ENCODE results near the gene TATDN2.
A peak's percentile ranks its signal among the peaks of the same experiment; 100 is the strongest.
"Not testable (repeated sequence)": the region's sequence is repeated elsewhere in the genome, so short reads cannot be mapped to it uniquely, and the experiment has no call there.

Gene TATDN2

DNA sequence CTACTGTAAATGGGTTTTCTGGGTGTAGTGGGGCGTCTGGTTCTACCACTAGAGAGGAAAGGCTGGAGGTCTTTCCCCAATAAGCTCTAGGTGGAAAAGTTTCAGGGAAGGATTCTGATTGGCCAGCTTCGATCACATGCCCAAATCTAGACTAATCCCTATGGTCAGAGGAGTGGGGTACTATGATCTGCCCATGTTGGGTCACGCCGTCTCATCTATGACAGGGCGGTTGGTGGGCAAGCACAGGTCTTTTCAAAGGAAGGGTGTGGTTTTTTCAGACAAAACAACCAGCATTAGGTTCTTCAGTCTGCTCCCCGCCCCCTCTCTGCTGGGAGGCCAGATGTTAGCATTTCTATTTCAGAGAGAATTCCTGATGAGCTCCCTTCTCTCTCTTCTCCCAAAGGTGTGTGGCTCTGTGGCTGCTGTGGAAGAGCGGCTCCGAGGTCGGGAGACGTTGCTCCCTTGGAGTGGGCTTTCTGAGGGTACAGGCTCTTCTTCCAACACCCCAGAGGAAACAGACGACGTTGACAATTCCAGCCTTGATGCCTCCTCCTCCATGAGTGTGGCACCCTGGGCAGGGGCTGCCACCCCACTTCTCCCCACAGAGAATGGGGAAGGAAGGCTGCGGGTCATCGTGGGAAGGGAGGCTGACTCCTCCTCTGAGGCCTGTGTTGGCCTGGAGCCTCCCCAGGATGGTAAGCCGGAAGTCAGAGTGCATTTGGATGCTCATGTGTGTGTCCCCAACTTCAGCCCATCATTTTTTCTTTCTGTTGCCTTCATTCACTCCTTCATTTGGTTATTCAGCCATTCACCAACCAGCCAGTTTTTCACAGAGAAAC, 9.7 kb upstream of the TATDN2 start:
- DNase-seq: no peak

DNA sequence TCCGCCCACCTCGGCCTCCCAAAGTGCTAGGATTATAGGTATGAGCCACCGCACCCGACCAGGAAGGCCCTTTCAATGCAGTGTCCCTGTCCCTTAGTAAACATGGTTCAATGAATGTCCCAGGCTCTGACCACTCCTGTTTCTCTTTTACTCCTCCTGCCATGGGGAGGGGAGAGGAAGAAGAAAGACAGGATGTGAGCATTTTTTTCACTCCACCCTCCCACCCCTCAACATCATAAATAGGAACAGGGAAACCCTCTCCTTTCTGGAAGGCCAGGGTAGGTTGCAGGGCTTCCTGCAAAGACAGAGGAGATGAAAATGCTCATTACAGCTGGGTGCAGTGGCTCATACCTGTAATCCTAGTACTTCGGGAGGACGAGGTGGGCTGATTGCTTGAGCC, 7.5 kb upstream of the TATDN2 start:
- DNase-seq: no peak

DNA sequence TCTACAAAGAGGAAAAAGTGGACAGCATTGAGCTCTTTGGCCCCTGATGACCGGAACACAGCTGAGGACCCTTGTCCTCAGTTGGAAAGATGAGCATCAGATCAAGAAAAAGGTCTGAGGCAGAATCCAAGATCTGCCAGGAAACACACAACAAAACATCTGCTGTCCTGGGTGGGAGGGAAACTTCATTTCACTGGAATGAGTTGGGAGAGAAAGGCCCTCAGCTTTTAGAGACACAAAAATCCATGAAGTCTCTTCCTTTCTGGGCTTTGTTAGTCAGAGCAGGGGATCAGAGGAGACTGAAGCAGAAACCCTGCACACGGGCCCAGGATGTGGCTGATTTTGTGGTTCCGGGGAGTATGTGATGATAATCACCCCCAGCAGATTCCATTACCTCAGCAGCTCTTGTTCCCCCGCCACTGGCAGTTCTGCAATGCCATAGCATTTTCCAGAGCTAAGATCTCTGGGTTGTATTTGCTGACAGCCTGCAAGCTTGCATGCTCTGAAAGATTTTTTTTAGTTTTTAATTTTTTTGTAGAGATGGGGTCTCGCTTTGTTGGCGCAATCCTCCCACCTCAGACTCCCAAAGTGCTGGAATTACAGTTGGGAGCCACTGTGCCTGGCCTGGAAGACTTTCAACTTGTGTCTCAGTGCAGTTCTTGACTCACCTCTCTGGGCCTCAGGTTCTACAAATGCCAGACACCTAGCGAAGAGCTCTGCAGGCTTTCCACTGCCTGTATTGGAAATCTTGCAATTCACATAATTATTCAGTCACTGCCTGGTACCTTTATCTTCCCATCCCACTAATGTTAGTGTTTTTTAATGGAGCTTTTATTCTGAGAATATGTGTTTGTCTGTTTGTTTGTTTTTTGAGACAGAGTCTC, 5.8 kb upstream of the TATDN2 start:
- no peak for DNase-seq

DNA sequence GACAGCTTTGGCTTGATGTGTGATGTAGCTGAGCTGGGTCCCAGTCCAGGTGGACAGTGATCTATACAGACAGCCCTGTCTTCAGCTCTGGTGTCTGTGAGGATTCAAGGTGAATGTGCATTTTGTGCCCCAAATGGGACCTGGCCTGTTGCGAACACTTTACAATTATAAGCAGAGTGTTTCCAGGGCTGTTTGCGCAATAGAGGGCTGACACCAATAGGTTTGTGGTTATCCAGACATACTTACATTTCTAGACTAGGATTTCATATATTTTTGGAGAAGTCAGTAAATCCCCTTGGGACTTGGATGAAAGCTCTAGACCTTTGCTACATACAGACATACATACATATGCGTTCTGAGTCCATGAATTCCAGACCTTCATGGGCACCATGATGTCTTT, 4.2 kb upstream of the TATDN2 start:
- no peak for DNase-seq

DNA sequence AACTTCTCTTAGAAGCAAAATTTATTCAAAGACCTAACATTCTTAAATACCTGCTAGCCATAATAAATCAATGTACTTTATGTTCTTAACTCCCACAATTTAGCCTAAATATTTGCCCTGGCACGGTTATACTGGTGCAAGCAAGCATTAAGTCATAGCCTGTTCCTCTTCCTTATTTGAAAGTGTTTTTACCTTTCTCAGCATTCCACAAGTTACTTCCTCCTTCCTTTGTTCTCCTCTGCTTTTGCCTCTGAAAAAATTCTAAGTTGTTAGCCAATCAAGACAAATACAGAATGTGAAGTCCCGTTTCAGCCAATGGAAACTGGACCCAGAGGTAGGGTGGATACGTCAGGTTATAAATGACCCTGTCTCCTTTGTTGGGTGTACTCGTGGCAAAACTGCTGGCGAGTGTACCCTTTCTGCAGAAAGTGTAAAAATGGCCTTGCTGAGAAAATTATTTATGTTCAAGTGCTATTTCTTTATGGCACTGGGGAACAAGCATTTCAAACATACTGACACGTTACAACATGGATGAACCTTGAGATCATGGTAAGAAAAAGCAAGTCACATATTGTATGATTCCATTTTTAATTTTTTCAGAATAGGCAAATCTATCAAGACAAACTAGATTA, 3.1 kb upstream of the TATDN2 start:
- no peak for DNase-seq

DNA sequence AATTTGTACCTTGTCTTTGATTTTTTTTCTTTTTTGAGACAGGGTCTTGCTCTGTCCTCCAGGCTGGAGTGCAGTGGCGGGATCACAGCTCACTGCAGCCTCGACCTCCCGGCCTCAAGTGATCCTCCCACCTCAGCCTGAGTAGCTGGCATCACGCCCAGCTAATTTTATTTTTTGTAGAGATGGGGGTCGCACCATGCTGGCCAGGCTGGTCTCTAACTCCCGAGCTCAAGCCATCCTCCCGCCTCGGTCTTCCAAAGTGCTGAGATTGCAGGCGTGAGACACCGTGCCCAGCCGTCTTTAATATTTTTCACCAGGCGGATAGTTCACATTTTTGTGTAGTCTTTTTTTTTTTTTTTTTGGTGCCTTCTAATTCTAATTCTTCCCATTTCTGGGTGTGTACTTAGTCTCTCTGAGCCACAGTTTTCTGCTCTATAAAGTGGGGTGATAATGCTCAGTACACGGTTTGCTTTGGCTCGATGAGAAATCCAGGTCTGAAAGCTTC, 528 bp upstream of the TATDN2 start:
- DNase-seq: no peak

DNA sequence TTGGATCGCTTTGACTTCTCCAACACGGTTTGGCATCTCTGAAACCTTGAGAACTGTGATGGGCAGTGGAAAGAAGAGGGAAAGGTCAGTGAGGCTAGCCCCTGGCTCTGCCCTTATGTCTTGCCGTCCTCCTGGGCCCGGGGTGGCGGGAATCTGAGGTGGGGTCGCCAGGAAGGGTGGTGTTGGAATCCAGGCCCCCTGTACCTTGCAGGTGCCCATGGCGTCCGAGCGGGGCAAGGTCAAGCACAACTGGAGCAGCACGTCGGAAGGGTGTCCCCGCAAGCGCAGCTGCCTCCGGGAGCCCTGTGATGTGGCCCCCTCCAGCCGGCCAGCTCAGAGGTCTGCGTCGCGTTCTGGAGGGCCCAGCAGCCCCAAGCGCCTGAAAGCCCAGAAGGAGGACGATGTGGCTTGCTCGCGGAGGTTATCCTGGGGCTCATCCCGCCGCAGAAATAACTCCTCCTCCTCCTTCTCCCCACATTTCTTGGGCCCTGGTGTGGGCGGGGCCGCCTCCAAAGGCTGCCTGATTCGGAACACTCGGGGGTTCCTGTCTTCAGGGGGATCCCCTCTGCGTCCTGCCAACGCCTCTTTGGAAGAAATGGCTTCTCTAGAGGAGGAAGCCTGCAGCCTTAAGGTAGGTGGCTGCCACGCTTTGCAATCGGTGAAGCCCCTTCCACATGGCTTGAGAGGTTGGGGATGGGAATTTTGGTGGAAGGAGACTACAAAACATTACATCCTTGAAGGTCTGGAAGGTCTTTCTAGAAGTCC, 907 bp downstream of the TATDN2 start:
- DNase-seq: no peak

DNA sequence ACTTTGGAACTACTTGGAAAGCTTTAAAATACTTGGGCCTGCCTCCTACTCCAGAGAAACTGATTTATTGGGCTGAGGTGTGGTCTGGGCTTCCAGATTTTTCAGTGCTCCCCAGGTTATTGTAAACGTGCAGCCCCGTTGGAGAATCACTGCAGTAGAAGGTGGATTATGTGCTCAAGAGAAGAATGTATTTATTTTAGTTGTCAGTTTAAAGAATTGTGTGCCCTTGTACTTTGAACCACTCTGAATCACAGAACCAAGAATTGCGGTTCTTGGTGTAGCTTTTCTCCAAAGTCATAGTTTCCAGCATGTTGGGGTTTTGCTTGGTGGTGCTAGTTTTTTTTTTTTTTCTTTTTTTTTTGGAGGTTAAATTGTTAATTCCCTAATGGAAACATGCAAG, 1.6 kb downstream of the TATDN2 start:
- DNase-seq: no peak

DNA sequence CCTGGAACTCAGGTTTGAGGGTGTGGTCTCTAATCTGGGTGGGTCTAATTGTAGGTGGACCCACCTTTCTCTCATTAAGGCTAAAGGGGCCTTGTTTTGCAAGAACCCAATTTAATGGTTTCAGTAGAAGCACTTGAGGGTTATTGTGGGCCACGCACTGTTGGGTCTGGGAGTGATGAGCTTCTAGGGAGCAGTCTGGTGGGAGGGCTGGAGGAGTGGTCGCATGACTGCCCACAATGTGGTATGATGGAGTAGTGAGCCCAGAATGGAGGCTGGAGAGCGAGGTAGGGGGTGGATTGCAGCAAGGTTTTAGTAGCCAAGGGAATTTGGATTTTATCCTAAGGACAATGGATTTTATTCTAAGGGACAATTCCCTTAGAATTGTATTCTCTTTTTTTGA, 2.7 kb downstream of the TATDN2 start:
- peak; percentile 53 for DNase-seq

DNA sequence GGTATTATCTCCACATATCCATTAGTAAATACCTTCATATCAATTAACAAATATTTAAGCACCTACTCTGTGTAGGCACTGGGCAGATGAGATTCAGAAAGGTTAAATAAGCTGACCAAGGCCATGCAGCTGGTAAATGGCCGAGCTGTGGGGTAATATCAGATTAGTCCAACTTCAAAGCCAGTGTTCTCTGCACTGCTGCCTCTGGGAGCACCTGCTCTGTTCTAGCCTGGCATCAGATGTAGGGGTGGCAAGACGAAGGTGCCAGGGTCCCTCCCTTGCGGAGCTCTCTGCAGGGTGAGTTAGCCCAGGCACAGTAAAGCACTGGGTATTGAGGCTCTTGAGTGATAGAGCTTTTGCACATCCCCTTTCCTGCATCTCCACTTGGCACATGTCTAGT, 5.5 kb downstream of the TATDN2 start:
- DNase-seq: no peak

DNA sequence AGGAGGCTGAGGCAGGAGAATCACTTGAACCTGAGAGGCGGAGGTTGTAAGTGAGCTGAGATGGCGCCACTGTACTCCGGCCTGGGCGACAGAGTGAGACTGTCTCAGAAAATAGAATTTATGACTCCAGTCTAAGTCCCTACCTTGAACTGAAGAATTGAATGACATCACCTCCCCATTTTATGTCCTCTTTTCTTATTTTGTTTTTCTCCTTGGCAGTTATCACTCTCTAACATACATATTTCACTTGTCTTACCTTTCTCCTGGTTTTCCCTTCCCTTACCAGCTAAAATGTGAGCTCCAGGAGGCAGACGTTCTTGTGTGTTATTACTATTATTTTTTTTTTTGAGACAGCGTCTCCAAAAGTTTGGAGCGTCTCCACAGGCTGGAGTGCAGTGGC, 7.6 kb downstream of the TATDN2 start:
- no peak for DNase-seq

DNA sequence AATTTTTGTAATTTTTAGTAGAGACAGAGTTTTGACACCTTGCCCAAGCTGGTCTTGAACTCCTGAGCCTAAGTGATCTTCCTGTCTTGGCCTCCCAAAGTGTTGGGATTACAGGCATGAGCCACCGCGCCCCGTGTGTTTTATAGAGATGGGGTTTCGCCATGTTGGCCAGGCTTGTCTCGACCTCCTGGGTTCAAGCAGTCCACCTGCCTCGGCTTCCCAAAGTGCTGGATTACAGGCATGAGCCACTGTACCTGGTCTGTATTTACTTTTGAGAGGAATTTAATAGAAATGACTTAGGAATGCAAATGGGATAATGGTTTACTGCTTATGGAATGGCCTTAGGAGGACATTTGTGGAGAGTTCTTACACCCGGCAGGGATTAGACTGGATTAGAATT, 10.8 kb downstream of the TATDN2 start:
- DNase-seq: no peak

DNA sequence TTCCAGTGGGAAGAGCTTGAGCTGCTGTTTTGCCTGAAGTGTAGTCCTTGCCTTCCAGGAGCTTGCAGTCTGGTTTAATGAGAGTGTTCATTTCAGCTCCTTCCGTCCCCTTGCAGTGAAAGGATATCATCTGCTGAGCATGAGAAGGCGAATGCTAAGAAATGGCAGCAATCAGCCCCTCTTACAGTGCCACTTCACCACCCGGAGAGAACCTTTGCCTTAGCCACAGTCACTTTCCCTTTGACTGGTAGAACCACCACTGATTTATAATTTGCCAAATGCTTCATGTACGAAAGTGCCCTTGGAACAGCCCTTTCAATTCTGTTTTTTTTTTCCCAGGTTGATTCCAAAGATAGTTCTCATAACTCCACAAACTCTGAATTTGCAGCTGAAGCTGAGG, 11.5 kb downstream of the TATDN2 start:
- no peak for DNase-seq

DNA sequence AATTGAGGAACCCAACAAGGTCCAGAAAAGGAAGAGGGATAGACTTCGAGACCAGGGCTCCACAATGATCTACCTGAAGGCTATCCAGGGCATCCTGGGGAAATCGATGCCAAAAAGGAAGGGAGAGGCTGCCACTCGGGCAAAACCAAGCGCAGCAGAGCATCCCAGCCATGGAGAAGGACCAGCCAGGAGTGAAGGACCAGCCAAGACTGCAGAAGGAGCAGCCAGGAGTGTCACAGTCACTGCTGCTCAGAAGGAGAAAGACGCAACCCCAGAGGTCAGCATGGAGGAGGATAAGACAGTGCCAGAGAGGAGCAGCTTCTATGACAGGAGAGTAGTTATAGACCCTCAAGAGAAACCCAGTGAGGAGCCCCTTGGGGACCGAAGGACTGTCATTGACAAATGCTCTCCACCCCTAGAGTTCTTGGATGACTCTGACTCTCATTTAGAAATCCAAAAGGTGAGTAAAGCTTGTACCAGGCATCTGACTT, 12.0 kb downstream of the TATDN2 start:
- no peak for DNase-seq

DNA sequence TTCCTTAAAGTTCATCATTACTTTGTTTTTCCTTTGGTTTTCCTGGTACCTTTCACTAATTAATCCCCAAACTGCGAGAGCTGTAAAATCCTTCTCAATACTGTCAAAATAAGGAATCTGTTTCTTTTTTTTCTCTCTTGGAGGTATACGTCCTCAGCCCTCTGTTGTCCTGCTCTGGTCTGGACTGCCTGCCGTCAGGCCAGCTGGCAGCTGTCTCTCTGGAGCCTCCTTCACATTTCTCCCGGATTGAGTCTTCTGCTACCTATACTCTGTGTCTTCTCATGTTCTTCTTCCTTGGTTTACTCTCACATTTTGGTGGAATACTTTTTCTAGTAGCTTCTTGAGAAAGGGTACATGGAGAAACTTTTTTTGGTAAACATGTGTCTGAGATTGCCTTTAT, 13.8 kb downstream of the TATDN2 start:
- DNase-seq: no peak

DNA sequence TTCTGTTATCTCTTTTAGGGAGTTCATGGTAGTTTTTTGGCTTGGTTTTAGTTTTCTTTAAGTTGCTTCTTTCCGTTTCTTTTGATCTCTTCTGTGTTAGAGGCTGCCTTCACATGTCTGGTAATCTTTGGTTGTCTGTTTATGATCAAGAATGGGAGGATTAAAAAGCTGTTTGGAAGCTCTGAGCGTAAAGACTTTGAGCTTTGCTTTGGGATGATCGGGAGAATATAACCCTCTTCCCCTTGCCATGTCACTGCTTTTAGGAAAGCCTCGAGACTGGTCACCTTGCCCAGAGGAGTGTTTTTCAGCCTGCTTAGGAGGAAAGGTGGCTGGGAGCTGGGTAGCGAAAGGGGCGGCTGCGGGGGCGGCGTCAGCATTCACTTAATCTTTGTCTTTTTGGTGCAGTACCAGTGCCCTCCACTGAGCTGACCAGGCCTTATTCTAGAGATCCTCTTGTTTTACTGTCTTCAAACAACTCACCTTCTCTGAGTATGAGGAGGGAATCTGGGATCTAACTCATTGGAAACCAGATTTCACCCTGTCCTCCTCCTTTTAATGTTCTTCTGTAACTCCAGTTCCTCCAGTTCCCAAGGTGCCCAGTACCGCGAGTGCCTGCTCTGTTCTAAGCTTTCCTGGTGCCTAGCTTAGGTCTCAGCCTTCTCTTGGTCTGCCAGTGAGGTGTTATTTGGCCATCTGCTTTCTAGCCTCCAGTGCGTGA, 15.5 kb downstream of the TATDN2 start:
- DNase-seq: no peak

DNA sequence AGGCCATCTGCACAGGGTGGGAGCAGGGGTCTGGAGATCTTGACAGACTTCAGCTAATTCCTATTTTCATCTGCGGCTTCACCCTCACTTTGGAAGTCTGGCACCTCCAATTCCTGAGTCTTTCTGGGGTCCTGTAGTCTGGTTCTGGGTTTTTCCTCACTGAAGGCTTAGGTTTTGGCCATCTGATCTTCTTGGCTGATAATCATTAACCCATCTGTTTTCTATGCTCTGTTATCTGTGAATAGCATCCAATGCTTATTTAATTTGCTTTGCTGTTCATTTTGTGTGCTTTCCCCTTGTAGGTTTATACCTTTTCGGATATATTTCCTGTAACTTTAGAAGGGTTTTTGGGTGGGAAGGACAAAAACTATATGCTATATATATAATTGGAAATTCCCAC, 17.6 kb downstream of the TATDN2 start:
- DNase-seq: no peak

DNA sequence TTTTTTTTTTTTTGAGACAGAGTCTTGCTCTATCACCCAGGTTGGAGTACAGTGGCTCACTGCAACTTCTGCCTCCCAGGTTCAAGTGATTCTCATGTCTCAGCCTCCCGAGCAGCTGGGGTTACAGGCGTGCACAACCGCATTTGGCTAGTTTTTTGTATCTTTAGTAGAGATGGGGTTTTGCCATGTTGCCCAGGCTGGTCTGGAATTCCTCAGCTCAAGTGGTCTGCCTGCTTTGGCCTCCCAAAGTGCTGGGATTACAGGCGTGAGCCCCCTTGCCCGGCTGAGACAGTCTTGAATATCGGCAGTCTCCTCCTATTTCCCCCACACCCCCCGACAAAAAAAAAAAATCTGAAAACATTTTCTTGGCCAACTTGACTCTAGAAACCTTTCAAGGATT, 18.7 kb downstream of the TATDN2 start:
- DNase-seq: not testable (repeated sequence)

DNA sequence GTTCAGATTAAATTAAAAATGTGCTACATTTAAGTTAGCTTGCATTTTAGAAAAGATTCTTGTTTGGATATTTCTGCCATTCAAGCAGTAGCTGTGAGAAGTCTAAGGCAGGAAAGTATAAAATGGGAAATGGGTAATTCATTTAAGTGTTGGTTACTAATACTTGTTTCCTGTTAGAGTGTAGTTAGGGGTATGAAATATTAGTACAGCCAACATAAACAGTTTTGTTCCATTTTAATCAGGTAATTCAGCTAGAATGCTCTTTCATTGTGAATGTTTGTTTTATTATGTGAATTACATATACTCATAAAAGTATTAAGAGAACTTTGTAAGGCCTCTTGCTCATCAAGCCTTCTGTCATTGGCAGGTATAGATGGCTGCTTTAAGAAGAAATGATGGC, 19.9 kb downstream of the TATDN2 start:
- no peak for DNase-seq

DNA sequence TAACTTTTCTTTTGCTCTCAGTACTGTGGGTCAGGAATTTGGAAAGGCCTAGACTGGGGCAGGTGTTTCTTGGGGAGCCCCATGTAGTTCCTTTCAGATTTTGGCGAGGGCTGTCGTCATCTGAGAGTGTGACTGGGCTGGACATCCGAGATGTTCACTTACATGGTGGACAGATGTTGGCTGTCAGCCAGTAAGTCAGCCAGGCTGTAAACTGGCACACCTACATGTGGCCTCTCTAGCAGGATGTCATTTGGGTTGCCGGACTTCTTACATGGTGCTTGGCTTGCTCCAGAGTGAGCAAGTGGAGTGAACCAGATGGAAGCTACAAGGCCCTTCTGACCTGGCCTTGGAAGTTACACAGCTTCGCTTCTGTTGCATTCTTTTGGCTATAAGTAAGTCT, 20.7 kb downstream of the TATDN2 start:
- no peak for DNase-seq

DNA sequence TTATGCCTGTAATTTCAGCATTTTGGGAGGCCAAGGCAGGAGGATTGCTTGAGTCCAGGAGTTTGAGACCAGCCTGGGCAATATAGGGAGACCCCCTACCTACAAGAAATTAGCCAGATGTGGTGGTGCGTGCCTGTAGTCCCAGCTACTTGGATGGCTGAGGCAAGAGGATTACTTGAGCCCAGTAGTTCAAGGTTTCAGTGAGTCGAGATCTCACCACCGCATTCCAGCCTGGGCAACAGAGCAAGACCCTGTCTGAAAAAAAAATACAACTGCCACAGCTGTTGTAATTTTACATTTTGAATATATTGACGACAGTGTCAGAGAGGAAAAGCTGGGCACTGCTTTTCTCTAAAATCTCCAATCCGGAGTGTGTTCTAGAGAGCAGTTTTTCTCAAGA, 21.2 kb downstream of the TATDN2 start:
- DNase-seq: no peak

DNA sequence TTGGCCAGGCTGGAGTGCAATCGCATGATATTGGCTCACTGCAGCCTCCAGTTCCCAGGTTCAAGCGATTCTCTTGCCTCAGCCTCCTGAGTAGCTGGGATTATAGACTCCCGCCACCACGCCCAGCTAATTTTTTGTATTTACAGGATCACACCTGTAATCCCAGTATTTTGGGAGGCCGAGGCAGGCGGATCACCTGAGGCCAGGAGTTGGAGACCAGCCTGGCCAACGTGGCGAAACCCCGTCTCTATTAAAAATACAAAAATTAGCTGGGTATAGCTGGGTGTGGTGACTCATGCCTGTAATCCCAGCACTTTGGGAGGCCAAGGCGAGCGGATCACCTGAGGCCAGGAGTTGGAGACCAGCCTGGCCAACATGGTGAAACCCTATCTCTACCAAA, 24.2 kb downstream of the TATDN2 start:
- not testable (repeated sequence) for DNase-seq

Measured in DMS79 (cell line).